ENCODE data around the gene DNTTIP2. TPM values are rescaled to one million over a fixed set of nuclear protein-coding genes. Genes with fewer than 3 reads are reported as not detected.
"Not testable (repeated sequence)": the region's sequence is repeated elsewhere in the genome, so short reads cannot be mapped to it uniquely, and the experiment has no call there.

The DNTTIP2 gene
- total RNA-seq, 2 experiments from 2014 or later: 114 to 117 TPM

DNA sequence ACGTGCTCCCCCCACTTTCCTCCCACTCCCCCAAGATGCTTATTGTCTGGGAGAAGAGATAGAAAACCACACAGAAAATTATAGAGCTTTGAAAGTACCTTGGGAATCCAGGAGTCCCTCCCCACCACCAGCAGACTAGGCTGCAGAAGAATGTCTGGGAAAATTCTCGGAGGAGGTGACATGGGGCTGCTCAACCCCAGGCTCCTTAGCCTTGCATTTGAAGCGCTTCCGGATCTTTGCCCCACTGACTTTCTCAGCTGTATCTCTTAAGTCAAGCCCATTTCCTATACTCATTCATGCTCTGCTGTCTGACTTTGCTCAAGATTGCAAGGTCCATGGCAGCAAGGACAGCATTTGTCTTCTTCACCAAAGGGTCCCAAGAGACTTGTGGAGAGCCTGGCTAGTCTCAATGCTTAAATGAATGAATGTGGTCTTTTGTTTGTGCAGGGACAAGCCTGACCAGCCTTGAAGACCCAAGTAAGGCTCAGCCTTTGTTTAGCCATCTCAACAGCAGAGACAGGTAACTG is 38.0 kb downstream of the DNTTIP2 start:
- no peaks in the 10 kb centered on the region for H3K9me3 Mint-ChIP-seq
- no peak for DNase-seq
- no peak overlapping the region for H3K27ac Mint-ChIP-seq
- H3K4me3 Mint-ChIP-seq: no peak overlapping the region
- no peaks in the 10 kb centered on the region for H3K27me3 Mint-ChIP-seq
- H3K4me1 Mint-ChIP-seq: peaks cover 14% of the 10 kb centered on the region
- H3K36me3 Mint-ChIP-seq: no peaks in the 10 kb centered on the region

DNA sequence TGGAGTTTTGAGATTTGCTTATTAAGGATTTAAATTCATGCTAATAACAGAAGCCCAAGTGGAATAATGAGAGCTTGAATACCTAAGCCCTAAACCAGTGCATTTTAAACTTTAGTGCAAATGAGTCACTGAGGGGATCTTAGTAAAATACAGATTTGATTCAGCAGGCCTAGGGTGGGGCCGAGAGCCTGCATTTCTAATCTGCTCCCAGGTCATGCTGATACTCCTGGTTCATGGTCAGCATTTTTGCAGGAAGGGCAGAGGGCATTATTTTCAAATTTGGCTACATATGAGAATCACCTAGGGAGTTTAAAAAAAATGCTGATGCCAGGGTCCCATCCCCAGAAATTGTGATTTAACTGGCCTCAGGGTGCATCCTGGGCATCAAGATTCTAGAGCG is 39.3 kb downstream of the DNTTIP2 start:
- no peak for DNase-seq
- Mint-ChIP-seq H3K36me3 (peaks cover 2% of the 10 kb centered on the region), H3K4me3 (no peak overlapping the region), H3K27ac (no peak overlapping the region), H3K4me1 (peaks cover 5% of the 10 kb centered on the region), H3K9me3 (no peaks in the 10 kb centered on the region), H3K27me3 (no peaks in the 10 kb centered on the region)

DNA sequence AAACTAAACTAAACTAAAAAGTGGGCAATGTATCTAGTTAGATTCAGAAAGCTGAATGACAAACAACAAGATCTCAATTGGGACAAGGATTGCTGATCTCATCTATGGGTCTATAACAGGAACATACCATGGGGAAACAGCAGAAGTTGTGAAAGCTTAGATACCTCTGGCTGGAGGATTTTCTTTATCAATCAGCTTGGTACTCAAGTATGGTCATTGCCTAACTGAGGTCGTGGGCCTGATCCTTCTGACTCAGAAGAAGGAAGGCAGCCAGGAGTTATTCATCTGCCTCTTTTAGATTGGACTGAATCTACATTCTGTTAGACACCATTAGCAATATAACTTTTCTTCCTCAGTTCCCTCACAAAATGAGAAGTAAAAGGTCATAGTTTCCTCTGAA is 39.7 kb downstream of the DNTTIP2 start:
- DNase-seq: no peak
- Mint-ChIP-seq H3K9me3 (no peaks in the 10 kb centered on the region), H3K4me1 (peaks cover under 1% of the 10 kb centered on the region), H3K27ac (no peak overlapping the region), H3K36me3 (peaks cover 4% of the 10 kb centered on the region), H3K4me3 (no peak overlapping the region), H3K27me3 (no peaks in the 10 kb centered on the region)

DNA sequence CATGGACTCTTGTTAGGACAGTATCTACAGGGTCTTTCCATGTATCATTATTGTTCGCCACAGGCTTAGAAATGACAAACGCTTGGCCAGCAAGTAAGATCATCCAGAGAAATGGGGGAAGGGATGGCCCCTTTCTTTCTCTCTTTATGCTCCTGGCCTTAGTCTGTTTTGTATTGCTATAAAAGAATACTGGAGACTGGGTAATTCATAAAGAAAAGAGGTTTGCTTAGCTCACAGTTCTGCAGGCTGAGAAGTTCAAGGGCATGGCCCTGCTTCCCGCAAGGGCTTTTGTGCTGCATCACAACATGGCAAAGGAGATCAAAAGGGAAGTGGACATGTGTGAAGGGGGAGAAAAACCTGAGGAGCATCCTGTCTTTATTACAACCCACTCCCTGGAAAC is 41.0 kb downstream of the DNTTIP2 start:
- Mint-ChIP-seq H3K27ac (no peak overlapping the region), H3K4me1 (no peaks in the 10 kb centered on the region), H3K36me3 (peaks cover 8% of the 10 kb centered on the region), H3K9me3 (peaks cover 2% of the 10 kb centered on the region), H3K4me3 (no peak overlapping the region), H3K27me3 (no peaks in the 10 kb centered on the region)
- no peak for DNase-seq

DNA sequence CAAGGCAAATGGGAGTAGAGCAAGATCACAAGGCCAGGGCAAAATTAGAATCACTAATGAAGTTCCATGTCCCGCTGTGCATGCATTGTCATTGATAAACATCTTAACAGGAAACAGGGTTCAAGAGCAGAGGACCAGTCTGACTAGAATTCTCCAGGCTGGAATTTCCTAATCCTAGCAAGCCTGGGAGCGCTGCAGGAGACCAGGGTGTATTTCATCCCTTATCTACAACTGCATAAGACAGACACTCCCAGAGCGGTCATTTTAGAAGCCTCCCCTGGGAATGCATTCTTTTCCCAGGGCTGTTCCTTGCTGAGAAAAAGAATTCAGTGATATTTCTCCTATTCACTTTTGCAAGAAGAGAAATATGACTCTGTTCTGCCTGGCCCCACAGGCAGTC is 45.7 kb downstream of the DNTTIP2 start:
- H3K27me3 Mint-ChIP-seq, H3K4me1 Mint-ChIP-seq, DNase-seq, H3K9me3 Mint-ChIP-seq, H3K4me3 Mint-ChIP-seq, H3K27ac Mint-ChIP-seq: not testable (repeated sequence)
- H3K36me3 Mint-ChIP-seq: peaks cover 11% of the 10 kb centered on the region

DNA sequence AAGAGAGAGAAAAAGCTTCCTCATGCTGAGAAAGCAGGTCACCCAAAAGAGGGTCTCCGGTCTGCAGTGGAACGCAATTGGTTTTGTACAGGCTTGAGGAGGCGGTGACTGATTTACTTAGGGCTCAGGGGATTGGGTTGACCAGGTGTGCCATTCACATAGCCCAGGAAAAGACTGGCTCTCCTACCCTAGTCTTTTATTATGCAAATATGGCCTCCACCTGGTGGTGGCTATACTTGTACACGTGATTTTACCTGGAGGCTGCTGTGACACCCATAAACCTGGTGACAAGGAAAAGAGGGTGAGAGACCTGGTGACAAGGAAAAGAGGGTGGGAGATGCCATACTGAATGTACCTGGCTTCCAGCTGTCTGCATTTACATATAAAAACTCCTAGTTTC is 49.9 kb downstream of the DNTTIP2 start:
- Mint-ChIP-seq H3K36me3 (peaks cover 6% of the 10 kb centered on the region), H3K27me3 (no peaks in the 10 kb centered on the region), H3K9me3 (peaks cover 5% of the 10 kb centered on the region), H3K4me3 (no peak overlapping the region), H3K27ac (no peak overlapping the region), H3K4me1 (no peaks in the 10 kb centered on the region)
- DNase-seq: no peak

DNA sequence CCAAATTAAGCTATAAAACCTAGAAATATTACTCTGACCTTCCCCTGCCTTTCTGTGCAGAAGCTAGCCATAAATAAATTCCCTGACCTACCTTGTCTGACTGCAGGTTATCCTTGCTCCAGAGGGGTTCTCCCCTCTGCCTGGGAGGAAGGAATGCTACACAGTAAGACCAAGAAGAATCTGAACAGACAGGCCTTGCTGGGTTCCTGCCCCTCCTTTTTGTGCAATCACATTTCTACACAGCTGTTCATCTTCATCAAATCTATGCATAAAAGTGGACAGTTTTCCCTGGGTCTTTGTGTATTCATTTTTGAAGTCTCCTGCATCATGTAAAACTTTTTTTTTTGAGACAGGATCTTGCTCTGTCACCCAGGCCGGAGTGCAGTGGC is 50.6 kb downstream of the DNTTIP2 start:
- Mint-ChIP-seq H3K9me3 (peaks cover 5% of the 10 kb centered on the region), H3K27me3 (no peaks in the 10 kb centered on the region), H3K4me3 (no peak overlapping the region), H3K4me1 (no peaks in the 10 kb centered on the region), H3K27ac (no peak overlapping the region), H3K36me3 (peaks cover 5% of the 10 kb centered on the region)
- DNase-seq: no peak

DNA sequence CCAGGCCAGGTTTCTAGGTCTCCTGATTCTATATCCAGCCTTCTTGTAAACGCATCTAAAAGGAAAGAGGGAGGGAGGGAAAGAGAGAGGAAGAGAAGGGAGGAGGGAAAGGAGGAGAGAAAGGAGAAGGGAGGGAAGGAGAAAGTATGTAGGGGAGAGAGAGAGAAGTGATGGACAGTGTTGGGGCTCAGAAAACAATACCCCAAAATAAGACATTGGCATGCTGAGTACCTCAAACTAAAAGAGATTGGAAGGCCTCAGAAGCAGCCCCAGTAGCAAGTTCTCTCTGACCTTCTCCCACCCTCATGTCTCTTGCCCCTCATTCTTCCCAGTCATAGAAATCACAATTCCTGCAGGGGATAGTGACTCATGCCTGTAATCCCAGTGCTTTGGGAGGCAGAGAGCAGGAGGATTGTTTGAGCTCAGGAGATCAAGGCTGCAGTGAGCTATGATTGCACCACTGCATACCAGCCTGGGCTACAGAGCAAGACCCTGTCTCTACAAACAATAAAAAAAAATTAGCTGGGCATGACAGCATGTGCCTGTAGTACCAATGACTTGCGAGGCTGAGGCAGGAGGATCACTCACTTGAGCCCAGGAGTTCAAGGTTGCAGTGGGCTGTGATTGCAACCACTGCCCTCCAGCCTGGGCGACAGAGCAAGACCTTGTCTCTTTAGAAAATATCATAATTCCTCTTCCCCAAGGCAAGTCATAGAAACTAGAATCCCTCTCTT is 51.2 kb downstream of the DNTTIP2 start:
- Mint-ChIP-seq H3K27ac (no peak overlapping the region), H3K4me1 (no peaks in the 10 kb centered on the region), H3K27me3 (no peaks in the 10 kb centered on the region), H3K4me3 (no peak overlapping the region), H3K9me3 (peaks cover 2% of the 10 kb centered on the region), H3K36me3 (peaks cover 2% of the 10 kb centered on the region)
- DNase-seq: no peak

DNA sequence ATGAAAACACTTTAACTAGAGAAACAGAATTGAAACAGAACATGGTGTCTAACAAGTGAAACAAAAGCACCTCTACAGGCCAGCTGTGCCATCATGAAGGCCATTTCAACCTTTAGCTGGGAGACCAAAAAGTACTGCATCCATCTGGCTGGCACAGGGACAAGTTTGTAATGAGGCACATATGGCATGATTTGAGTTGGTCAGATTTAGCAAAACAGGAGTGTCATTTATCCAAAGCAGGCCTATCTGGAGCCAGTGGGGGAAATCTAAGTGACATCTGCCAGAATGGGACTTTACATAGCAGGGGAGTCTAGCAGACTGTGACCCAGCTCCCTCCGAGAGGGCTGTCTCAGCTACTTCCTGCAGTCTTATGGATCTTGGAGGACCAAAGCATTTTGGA is 51.9 kb downstream of the DNTTIP2 start:
- Mint-ChIP-seq H3K27ac (no peak overlapping the region), H3K4me3 (no peak overlapping the region), H3K4me1 (no peaks in the 10 kb centered on the region), H3K9me3 (no peaks in the 10 kb centered on the region), H3K36me3 (no peaks in the 10 kb centered on the region), H3K27me3 (no peaks in the 10 kb centered on the region)
- DNase-seq: no peak

DNA sequence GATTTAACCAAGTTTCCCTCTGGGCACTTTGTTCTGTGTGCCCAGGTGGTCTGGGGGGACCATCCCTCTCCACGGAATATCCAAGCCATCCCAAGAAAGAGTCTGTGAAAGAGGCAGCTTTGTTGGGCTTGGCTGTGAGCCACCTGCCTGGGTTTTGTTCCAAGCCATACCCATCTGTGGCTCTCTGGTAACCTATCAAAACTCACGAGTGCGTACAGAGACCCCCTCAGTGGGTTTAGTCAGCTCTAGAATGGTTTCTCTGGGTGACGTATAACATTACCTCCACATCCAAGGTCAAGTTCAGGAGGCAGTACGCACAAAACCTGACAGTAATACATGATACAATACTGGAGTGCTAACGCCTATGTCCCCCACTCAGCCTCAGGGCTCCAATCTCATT is 54.2 kb downstream of the DNTTIP2 start:
- no peaks in the 10 kb centered on the region for H3K4me1 Mint-ChIP-seq
- H3K27ac Mint-ChIP-seq: no peak overlapping the region
- H3K27me3 Mint-ChIP-seq: no peaks in the 10 kb centered on the region
- DNase-seq: no peak
- no peaks in the 10 kb centered on the region for H3K36me3 Mint-ChIP-seq
- H3K4me3 Mint-ChIP-seq: no peak overlapping the region
- H3K9me3 Mint-ChIP-seq: no peaks in the 10 kb centered on the region

DNA sequence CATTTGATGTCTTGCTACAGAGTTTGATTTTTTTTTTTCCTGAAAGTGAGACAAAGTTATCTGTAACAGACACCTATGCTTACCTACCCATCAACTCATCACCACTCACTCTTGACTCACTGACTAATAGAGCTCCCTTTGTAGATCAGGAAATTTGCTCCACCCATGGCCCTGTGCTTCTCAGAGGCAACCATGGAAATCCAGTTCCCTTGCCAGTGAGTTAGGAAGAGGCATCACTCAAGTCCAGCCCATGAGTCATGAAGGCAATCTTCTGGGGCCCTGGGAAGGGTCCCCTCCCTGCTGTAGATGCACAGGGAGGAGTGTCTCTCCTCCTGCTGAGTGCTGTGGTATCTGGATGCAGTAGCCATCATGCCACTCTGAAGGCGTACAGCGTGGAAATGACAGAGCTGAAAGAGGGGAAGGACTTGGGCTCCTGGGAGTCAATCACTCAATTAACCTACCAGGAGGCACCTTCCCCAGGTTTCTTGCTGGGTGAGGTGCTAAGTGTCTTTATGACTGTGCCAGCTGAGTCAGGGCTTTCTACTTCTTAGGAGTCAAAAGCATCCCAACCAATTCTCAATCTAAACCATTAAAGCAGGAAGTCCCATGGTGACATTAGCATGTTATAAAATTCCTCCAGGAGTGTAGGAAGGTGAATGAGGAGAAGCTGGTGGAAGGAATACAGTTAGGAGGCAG is 56.1 kb downstream of the DNTTIP2 start:
- Mint-ChIP-seq H3K27me3 (no peaks in the 10 kb centered on the region), H3K4me1 (peaks cover 7% of the 10 kb centered on the region), H3K27ac (no peak overlapping the region), H3K9me3 (no peaks in the 10 kb centered on the region), H3K4me3 (no peak overlapping the region), H3K36me3 (no peaks in the 10 kb centered on the region)
- DNase-seq: no peak

DNA sequence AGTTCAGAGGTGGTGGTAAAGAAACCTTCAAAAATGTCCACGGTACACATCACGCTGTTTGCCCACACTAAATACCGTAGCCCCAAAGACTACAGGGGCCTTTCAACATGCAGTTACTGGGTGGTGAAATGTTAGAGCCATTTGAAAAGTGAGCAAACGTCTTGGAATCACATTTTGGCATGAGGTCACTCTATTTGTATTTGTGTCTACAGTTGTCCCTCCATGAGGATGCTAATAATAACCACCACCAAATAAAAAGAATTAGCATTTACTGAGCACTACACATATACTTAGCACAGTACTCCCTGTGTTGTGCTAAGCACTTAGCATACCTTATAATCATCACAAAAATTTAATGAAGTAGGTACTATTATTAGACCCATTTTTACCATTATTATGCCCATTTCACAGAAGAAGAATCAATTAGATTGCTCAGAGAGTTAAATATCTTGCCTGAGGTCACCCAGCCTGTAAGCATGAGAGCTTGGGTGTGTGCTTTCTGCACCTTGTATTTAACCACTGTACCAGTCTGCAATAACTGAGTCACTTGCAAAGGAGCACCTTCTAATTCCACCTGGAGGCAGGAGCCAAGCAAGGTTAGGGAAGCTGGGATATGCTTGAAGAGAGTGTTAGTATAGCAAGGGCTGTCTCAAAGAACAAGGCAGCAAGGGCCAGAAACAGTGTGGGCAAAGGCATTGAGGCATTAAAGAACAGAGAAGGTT is 57.4 kb downstream of the DNTTIP2 start:
- no peak overlapping the region for H3K27ac Mint-ChIP-seq
- no peak overlapping the region for H3K4me3 Mint-ChIP-seq
- H3K4me1 Mint-ChIP-seq: peaks cover 18% of the 10 kb centered on the region
- H3K36me3 Mint-ChIP-seq: no peaks in the 10 kb centered on the region
- no peaks in the 10 kb centered on the region for H3K27me3 Mint-ChIP-seq
- H3K9me3 Mint-ChIP-seq: no peaks in the 10 kb centered on the region
- no peak for DNase-seq

DNA sequence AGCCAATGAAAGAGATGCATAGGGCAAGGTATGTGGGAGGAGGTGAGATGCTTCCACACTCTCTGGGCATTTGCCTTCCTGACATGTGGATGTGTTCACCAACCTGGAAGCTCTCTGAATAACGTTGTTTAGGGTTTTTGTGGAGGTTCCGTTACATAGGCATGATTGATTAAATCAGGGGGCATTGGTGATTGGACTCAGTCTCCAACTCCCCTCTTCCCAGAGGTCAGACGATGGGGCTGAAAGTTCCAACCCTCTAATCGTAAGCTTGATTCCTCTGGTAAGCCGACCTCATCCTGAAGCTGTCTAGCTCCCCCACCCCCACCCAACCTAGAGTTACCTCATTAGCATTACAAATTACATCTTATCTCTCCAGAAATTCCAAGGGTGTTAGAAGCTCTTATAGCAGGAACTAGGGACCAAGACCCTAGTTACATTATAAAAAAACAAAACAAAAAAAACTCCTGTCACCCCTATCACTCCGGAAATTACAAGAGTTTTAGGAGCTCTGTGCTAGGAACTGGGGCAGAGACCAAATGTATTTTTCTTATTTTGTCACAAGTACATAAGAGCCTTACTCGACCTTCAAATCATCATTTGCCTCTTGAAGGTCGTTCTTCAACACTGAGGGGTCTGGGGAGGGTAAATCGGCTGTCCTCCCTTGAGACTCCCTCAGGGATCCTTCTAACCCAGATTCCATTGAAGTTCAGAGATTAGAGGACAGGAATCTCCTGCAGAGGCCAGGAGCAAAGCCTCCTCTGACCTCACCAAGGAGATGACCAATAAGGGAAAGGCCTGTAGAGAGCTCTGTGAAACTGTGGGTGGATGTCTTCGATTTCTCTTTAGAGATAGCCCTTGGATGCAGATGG is 58.2 kb downstream of the DNTTIP2 start:
- Mint-ChIP-seq H3K9me3 (no peaks in the 10 kb centered on the region), H3K36me3 (no peaks in the 10 kb centered on the region), H3K27ac (no peak overlapping the region), H3K4me3 (no peak overlapping the region), H3K27me3 (no peaks in the 10 kb centered on the region), H3K4me1 (peaks cover 18% of the 10 kb centered on the region)
- DNase-seq: no peak

DNA sequence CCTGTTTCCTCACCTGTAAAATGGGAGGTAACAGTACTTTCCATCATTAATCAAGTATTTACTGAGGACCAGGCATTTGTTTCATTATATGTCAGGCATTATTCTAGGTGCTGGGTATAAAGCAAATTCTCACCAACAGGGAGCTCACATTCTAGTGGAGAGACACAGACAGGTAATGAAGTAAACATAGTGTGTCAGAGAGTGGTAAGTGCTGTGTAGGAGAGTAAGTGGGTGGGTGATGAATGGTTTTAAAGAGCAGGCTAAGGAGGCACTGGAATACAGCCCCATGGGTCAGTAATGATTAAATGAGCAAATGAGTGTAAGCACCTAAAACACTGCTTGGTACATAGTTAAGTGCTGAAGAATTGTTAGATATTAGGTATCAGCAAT is 60.4 kb downstream of the DNTTIP2 start:
- Mint-ChIP-seq H3K4me3 (no peak overlapping the region), H3K4me1 (peaks cover 18% of the 10 kb centered on the region), H3K9me3 (no peaks in the 10 kb centered on the region), H3K27ac (no peak overlapping the region), H3K27me3 (no peaks in the 10 kb centered on the region), H3K36me3 (no peaks in the 10 kb centered on the region)
- DNase-seq: no peak

Data from activated naive CD8-positive, alpha-beta T cell treated with anti-CD3 and anti-CD28 coated beads for 36 hours (primary cell).